HG03432 (cell line): ENCODE results near the gene CRYGS.

ENCODE experiments used
- ATAC-seq: cut with Tn5 transposase; IDR thresholded peaks from one replicate; pipeline ENCODE4 v1.9.1; 2021; ENCODE audit warnings: mild to moderate bottlenecking, moderate library complexity; ENCODE audit not compliant: unreplicated experiment

CRYGS gene

DNA sequence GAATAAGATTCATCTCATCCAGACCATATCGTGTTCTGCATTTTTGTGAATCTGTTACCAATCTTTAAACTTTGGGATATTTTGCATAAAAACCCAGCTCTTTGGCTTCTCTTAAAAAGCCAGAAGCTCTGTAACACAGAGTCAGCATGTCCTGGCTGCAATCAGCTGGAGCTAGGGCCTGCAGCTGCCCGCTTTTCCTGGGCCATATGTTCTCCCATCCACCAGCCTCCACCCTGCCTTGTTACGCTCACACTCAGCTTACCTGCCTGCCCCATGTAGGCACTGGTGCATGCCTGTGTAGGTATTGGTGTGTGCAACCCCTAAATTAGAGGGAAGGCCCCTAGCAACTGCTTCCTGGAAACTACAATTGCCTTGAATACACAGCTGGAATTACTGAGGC lies 48.2 kb downstream of the CRYGS start:
- ATAC-seq = no peak

DNA sequence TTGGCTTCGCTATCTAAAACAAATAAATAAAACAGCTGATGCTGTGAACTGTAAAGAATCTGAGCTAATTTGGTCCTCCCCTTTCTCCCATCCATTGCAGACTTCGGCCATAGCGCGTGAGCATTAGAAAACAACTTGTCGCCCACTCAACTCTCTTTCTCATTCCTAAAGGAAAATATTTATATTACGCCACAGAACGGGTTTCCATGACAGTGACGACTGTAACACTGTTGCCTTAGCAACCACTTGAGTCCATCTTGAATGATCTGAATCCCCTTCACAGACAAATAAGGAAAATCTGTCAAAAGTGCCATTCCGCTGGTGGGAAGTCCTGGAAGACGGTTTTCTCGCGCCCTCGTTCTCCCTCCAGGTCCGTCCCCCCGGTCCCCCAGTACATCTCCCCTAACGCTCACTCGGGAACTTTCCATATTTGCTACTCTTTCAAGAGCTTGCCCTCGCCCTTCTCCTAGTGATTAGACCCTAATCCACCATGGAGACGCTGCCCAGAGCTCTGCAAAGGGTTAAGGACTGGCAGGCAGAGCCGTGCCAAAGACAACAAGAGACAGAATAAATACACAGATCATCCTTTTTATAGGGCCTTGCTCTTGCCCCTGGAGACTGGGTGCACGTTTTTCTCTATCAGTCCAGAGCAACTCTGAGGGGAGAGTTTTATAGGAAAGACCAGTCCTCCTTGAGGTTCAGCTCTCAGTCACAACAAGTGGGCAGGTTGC lies 50.5 kb downstream of the CRYGS start:
- ATAC-seq = no peak

DNA sequence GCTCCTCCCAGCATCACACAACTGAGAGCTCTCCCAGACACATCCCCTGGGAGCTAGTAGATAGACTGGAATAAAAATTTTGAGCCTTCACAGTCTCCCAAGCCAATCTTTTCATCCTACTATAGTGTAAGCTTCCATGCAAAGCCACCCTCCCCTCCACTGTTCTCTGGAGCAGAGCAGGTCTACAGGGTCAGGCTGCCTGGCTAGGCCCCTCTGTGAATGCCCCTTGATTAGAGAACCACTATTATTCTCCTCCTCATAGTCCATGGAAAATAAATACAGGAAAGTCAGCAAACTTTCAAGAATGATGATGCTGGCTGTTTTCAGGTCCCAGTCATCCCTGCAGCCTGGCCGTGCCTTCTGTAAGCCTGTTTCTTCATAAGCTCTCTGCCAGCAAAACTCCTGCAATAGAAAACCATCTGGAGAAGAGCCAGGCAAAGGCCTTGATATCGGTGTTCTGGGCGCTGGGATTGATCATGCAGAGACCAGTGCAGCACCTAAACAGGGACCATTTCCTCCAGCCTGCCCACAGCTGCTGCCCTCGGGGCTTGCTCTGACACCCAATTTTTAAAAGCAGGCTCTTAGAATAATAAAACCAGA lies 51.7 kb downstream of the CRYGS start:
- no peak for ATAC-seq

DNA sequence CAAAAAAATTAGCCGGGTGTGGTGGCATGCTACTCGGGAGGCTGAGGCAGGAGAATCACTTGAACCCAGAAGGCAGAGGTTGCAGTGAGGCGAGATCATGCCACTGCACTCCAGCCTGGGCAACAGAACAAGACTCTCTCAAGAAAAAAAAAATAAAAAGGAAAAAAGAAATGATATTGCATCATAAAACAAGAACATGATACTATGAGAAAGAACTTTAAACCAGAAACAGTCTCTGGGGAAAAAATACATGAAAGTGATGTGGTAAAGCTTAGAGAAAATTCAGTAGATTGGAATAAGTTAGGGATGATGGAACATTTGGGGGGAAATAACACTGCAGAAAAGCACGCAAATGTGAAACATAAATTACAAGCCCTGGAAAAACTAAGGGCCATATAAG lies 54.7 kb downstream of the CRYGS start:
- ATAC-seq = no peak
